Measurements from ENCODE around the gene CEP350.

DNA sequence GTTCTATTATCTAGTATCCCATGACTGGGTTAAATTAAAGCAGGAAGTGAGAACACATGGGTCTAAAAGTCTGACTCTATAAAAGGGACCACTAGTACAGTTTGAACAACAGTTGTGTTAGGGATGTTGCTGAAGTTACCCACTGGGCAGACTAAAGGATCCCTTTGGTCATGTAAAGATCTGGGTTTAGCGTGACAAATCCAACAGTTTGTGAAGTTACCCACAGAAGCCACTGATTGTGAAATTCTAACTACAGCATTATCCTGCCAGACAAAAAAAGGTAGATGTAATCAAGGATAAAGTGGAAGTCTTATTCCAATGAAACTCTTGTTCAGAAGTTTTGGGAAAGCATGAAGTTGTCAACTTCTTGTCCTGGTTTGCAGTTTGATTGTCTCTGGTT, 205.7 kb downstream of the CEP350 start:
- TF ChIP-seq, protein P1, sequence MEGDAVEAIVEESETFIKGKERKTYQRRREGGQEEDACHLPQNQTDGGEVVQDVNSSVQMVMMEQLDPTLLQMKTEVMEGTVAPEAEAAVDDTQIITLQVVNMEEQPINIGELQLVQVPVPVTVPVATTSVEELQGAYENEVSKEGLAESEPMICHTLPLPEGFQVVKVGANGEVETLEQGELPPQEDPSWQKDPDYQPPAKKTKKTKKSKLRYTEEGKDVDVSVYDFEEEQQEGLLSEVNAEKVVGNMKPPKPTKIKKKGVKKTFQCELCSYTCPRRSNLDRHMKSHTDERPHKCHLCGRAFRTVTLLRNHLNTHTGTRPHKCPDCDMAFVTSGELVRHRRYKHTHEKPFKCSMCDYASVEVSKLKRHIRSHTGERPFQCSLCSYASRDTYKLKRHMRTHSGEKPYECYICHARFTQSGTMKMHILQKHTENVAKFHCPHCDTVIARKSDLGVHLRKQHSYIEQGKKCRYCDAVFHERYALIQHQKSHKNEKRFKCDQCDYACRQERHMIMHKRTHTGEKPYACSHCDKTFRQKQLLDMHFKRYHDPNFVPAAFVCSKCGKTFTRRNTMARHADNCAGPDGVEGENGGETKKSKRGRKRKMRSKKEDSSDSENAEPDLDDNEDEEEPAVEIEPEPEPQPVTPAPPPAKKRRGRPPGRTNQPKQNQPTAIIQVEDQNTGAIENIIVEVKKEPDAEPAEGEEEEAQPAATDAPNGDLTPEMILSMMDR (conservative IDR thresholded peaks at IDR 0.05 in 1 of 2, IDR thresholded peaks at IDR 0.05 in 1 of 2; ENCODE audit: low read depth in 1 of 2, low read length in 2 of 2): no peak
- TF ChIP-seq EZH2 (IDR thresholded peaks at IDR 0.05; ENCODE audit: low read length, missing control alignments): no peak
